M059J (cell line): Measurements from ENCODE around the gene WDR48. TPM values are rescaled to one million over a fixed set of nuclear protein-coding genes. Genes with fewer than 3 reads are reported as not detected.

ENCODE experiments used
- DNase-seq: peaks from one replicate; pipeline ENCODE4 v3.0.0-alpha.2; 2012; ENCODE audit warnings: low read depth
- total RNA-seq: library from RNA; depleted of rRNA; stranded (reverse); fragments of >200 nt; shearing (Covaris generic); gene quantifications from 2 replicates; pipeline ENCODE4 v1.2.3, GENCODE V29; 2014

The WDR48 gene
- total RNA-seq, 1 experiment from 2014 or later, result 20.0 TPM

DNA sequence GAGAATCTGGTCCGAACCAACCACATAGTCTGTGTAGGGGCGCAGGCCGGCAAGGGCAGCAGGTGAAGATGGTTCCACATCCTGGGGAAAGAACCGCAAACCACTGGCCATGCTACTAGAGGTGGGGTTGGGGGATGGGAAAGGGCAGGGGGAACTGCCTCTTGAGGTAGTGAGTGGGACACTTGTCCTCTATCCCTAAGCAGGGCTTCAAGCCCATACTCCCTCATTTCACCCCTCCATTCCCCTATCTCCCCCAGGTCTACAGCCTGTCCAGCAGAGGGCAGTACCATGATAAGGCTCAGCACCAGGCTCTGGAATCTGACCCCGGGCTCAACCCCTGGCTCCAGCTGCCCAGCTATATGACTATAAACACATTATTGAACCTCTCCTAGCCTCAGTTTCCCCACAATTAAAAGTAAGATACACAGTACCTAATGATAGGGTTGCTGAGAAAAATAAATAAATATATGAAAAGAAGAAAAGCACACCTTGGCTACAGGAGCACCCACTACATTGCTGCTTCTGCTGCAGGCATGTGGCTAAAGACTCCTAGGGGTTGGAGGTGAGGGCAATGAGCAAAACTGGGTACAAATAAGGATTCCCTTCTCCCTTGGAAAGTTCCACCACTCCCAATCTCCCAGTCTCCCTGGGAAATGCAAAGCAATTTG, 49.3 kb downstream of the WDR48 start:
- DNase-seq, result peak; percentile 26

DNA sequence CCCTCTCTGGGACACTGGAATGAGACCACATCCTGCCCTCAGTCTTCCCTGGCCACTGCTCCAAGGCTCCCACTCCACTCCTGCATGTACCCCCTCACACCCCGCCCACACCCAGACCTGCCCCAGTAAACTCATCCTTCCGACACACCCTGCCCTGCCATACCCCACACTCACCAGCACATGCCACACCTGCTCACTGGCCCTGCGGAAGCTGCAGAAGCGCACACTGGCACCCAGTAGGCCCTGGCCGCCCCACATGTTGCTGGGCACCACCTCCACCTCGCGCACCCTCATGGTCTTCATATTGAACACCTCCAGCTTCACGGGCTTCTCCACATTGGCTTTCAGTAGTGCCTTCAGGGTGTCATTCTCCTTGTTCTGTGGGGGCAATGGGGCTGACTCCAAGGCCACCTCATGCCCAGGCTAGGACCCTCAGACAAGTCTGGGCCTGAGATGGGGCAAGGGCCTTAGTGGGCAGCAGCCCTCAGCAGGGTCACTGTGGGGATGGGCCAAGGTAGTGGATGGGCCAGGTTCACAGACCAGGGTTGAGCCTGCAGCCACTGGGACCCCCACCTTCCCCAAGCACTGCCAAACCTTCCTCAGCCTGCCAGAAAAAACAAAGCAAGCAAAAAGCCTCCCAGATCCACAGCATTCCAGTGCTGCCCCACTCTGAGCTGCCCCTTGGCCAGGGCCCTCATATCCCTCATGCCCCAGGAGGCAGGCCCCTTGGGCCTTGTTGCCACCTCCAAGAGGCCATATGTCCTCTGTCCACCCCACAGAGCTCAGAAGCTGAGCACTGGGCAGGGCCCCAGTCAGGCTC, 50.9 kb downstream of the WDR48 start:
- no peak for DNase-seq

DNA sequence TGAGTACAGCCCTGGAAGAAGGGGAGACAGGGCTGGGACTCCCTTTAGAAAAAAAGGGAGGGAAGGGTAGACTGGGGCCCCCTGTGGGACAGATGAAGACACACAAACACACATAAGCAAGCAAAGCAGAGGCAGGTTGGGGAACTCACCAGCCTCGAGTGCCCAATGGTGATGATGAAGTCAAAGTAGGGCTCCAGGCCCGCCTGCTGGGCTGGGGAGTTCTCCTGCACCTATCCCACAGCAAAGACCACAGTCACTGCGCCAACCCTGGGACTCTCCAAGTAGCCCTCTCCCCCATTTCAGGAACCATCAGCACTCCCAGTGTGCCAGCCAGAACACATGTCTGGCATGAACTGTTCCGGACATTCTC, 51.5 kb downstream of the WDR48 start:
- DNase-seq, result no peak

DNA sequence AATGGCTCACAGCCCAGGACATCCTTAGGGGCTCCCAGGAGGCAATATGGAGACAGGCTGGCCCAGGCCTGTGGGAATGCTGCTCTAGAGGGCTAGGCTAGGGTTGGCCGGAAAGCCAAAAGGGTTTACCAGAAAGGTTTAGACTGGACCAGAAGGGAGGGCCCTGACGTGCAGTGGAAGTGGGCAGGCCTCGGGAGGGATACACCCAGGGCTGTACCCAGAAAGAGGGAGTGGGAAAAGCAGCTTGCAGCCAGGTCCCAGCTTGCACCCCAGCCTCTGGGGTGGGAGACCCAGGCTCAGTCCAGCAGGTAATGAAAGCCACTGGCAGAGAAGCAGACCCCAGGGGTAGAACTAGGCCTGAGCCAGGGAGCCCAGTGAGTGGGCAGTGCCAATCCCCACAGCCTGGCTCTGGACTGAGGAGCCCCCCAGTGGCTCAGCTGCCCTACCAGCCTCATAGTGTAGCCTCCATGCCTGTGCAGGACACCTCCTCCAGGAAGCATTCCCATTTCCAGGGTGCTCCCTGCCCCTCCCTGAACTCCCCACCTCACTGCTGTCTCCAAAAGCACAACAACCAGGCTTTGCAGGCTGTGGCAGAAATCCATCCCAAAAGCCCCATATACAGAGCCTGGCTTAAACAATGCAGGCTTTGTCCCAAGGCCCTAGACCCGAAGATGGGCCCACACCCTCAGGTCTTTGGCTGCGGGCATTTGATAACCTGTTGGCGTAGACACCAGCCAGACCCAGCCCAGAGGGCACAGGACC, 52.2 kb downstream of the WDR48 start:
- DNase-seq, result no peak

DNA sequence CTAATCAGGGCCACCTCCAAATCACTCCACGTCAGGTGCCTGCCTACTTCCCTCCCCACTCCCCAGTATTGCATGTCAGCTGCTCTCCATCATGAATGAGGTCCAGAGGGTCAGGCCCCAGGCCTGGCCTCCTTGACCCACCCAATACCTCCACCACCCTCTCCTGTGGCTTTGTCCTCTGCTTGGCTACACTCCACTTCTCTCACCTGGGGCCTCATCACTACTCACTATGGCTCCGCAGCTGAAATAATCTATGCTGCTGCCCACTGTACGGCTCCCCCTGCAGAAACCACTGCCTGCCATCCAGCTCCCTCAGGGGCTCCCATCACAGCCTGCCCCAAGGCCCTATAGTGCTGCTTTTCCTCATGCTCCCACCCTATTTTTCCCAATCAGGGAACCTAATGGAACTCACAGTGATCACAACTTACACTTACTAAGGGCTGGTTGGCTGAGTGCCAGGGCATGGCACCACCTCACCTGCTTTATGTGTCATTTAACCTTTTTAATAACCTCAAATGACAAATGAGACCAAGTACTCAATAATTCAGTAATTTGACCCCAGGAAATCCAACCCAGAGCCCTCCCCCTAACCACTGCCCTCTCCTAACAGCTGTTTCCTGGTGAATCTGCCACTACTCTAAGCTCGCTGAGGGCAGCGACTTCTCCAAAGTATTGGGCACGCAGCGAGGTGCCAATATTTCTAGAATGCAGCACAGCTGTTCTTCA, 53.3 kb downstream of the WDR48 start:
- DNase-seq, result no peak

DNA sequence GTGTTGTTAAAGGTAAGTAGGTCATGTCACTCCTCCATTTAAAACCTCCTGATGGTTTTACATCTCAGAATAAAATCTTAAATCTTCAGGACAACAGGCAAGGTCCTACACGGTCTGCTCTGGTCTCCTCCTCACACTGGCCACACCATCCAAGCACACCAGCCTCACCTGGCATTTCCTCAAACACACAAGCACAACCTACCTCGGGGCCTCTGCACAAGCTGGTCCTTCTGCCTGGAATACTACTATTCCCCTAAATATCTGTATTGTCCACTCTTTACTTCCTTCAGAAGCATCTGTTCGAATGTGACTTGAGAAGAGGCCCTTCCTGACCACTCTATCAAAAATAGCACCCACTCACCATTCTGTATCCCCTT, 53.9 kb downstream of the WDR48 start:
- no peak for DNase-seq

DNA sequence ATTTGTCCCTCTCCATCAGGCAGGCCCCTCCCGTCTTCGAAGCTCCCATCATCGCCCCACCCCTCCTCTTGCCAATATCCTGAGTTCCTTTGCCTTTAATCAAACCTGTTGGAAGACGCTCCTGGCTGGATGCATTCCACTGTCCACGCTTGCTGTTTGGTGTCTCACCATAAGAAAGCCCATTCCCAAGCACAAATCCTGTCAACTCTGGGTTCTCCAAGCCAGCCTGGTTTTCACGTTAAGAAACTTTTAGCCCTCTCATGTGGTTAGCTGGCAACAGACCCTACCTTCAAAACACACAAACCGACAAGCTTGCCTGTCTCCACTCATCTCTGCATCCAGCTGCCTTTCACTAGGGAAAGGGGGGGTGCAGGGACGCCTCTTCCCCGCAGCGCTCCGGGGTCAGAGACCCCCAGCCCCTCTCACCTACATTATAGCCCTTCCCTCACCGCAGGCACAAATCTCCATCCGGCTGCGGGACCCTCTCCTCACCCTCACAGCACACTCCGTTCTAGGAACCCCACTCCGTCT, 54.5 kb downstream of the WDR48 start:
- DNase-seq, result peak; percentile 15

DNA sequence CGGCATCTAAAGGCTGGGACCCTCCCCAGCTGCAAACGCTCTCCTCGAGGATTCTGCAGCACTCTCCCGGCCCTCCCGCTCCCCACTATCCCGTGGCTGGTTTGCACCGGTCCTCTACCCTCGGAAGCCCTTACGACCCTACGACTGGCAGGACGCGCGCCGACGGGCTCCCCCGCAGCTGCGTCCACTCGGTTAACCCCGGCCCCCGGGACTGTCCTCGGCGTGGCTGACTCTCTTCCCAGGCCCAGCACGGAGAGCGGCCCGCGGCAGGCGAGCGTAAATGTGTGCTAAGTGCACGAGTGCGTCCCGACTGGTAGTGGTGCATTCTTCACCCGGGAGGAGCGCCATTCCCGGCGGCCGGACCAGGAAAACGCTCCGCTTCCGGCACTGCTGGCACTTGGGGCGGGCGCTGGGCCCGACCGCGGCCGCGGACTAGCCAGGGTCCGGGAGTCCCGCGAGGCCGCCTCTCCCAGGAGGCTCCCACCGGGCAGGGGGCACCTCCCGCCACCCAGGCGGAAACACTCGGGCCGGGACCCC, 55.1 kb downstream of the WDR48 start:
- peak; percentile 48 for DNase-seq

DNA sequence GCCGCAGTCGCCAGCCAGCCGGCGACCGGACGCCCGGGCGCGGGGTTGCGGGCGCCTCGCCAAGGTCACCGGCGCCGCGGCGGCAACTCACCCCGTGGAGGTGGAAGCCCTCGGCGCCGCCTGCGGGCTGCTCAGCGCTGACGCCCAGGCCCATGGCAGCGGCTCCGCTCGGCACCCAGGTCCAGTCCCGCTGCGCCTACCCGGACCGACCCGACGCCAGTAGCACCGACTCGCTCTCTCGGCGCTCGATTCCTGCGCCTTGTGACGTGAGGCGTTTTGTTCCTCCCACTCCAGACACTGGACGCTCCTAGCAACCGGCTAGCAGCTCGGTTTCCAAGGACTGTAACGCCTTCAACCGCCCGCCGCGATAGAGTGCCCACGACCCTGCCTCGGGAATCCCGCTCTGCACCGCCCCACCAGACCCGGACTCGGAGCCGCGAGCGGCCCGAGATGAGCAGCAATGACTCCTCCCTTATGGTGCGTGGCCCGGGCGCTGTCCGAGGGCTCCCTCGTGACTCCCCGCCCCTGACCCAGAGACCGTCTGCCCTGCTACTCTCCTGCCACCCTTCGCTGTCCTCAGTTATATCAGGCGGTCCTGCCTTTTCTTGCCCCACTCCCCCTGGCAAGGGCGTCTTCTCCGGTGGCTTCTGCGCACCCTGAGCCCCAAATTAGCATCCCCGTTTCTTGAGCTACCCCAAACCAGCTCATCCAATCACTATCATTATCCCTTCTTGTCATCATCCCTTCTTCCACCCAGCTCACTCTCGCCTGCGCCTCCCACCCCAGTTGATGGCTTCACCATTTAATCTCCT, 55.8 kb downstream of the WDR48 start, which contains the start of the genes GORASP1 and TTC21A:
TSS of gene GORASP1 (minus strand) at position 240 of the 812 bp plus-strand sequence. CDS start at position 154, 86 bp downstream.
TSS of gene TTC21A (plus strand) at position 293 of the 812 bp plus-strand sequence. CDS start at position 451, 158 bp downstream.
- DNase-seq, result peak; percentile 84

DNA sequence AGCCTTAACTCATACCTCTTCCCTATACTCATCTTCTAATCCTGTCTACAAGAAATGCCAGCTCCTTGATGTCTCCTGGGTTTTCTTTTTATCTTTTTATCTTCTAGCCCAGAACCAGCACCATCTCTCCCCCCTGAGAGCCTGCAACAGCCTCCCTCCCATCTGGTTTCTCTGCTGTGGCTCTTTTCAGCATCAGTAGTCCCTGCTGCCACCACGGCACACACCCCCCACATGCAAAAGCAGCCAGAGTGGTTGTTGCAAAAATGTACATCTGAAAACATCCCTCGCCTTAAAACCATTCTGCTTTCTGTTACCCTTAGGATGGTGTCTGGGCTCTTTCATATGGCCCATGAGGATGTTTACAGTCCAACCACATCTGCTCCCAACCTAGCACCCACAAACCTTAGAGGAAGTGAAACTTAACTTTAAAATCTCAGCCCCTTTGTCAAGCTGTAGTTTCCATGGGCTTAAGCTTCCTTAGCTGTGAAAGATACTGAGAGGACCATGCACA, 56.4 kb downstream of the WDR48 start:
- DNase-seq, result no peak

DNA sequence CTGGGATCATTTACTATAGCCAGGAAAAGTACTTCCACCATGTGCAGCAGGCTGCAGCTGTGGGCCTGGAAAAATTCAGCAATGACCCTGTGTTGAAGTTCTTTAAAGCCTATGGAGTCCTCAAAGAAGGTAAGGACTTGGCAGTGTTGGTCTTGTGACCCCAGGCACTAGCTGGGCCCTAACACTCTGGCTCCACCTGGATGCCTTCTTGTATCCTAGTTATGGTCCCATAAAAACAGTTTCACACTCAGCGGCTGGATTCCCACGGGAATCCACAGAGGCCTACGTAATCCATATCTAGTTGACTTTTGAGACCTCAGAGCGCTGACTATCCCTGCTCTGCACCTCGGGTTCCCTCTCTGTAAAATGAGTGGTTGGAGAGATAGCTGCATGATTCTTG, 57.3 kb downstream of the WDR48 start:
- no peak for DNase-seq

DNA sequence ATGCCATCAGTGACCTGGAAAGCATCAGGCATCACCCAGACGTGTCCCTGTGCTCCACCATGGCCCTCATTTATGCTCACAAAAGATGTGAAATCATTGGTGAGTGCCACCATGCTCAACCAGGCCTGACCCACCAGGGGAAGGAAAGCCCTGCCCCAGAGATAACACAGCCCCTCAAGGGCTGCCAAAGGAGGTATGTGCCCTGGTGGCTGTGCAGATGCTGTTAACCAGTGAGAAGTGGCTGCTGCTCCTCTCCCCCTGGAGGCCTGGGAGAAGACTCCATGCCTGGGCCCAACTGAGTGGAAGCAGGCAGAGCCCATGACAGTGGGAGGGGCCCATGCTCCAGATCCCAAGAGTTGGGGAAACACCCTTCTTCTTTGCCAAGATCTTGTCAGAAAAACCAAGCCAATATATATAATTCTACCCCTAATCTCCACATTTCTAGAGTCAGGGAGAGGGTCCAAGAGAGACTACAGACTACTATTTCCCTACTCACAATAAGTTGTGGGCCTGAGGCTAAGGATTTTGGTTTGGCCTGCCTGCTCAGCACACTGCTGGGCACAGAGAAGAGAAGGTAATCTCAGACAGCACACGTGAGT, 58.3 kb downstream of the WDR48 start:
- no peak for DNase-seq

DNA sequence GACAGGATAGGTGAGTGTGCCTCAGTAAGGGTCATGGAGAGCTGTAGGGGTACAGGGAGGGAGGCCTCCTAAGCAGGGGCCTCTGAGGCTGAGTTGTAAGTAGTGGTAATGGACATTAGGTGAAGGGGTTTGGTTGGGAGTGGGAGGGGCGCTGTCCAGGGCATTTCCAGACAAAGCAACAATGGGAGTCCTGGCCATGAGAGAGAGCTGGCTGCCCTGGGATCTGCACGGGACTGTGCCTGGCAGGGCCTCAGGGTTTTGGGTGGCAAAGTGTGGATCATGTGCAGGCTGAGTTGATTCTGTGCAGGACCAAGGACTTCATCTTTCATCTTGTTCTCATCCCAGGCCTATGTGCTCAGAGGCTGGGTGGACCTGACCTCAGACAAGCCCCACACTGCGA, 60.3 kb downstream of the WDR48 start:
- DNase-seq, result no peak

DNA sequence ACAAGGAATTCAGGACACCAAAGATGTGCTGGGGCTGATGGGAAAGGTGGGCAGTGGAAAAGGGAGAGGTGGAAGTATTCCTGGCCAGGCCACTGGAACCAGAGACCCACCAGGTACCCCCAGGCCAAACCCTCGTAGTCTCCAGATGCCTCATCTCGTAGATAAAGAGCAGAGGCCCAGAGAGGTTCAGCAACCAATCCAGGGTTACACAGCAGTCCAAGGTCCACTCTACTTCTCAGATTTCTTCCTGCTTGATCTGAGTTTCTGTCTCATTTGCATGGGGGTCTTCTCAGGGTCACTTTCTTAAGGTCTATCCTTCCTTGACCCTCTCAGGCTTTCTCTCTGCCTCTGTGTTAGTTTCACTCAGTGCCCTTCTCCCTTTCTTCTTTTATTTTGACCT, 60.7 kb downstream of the WDR48 start:
- no peak for DNase-seq

DNA sequence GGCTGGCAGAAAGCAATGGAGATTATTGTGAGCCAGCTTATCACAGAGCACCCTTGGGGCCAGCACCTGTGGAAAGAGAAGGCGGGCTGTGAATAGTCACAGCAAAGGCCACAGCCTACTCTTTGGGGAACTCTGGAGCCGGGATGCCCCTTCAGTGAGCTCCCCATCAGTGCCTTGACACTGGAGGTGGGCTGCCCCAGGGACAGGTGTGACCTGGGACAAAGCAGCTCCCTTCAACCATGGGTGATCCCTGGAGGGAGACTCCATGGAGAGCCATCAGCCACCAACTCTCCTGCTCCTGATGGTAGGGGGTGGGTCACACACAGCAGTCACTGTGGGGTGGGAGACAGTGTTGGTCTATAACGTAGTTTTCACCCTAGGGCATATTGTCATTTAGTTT, 61.5 kb downstream of the WDR48 start:
- no peak for DNase-seq

DNA sequence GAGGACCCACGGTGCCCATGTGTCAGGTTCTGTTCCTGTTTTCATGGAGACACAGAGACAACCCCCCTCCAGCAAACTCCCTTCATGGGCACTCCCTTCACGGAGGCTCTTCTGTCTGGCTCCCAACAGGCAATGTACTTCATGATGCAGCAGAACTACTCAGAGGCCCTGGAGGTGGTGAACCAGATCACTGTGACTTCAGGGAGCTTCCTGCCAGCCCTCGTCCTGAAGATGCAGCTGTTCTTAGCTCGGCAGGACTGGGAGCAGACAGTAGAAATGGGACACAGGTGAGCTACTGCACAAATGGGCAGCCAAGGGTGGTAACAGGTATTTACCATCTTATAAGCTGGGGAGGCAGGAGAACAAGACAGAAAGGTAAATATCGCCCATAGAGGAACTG, 62.6 kb downstream of the WDR48 start:
- no peak for DNase-seq

DNA sequence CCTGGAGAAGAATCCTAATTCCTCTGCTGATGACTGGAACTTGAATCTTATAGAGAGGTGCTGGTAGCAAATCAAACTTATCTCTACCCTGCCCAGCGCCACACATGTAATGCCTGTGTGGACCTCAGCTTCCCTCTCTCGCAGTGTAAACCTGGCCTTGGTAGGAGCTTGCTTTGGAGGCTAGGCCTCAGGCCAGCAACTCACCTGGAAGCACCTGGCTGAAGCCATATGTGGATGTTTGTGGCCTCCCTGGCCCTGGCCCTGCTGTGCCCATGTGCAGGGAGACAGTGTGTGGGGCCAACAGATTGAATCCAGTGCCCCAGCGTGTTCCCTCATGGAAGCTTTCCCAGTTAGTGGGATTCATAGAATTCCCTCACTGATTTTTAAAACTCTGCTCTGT, 64.1 kb downstream of the WDR48 start:
- DNase-seq, result no peak

DNA sequence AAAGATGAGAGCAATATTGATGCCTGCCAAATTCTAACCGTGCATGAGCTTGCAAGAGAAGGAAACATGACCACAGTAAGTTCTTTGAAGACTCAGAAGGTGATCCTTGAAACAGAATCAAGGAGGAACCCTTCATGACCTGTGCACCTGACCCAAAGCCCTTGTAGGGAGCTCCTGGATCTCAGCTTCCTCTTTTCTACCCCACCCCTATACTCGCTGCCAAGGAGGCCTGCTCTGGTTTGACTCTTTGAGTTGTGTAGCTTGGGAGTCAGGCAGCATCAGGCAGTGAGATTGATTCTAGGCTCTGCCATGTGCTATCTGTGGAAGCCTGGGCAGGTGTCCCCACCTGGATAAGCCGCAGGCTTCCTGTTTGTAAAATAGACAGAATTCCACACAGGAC, 66.3 kb downstream of the WDR48 start:
- no peak for DNase-seq

DNA sequence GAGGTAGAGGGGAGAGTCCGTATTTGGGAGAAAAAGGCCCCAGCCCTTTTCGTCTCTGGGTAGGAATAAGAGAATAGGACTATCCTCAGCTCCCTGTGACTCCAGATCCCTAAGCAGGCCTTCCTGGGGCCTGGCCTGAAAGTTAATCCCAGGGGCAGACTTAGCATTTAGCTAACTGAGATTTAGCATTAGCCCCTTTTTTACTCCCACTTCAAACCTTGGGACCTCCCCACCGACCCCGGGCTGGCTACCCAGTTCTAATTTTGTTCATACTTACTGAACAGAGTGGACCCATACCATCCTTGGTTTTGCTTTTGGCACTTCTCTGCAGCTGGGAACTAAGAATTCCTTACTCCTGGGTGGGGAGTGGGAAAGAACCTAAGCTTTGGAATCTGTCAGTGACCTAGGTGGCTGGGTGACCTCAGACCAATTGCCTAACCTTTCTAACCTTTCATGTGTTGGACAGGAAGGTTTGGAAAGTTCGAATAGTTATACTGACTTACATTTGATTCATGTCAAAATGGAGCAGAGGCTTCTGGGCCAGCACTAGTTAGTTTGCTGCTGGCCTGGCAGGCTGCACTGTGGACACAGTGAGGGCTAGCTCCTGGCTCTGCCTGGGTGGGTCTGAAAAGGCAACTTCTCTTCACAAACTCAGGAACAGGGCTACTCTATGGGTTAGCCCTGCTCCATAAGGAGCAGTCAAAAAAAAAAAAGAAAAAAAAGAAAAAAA, 67.3 kb downstream of the WDR48 start:
- DNase-seq, result no peak
